H9 (cell line): ENCODE data around the gene IL15RA. TPM values are rescaled to one million over a fixed set of nuclear protein-coding genes. Genes with fewer than 3 reads are reported as not detected.

Source experiments
- DNase-seq: peaks from one replicate; pipeline ENCODE4 v3.0.0-alpha.2; 2017
- H2AFZ ChIP-seq: one replicate; pipeline ENCODE4 v1.6.1; 2013; ENCODE audit warnings: mild to moderate bottlenecking, low read length, control low read depth, moderate library complexity
- H2AK5ac ChIP-seq: 2 replicates; pipeline ENCODE4 v1.6.1; 2013; ENCODE audit warnings: low read length, control low read depth, mixed read lengths; ENCODE audit not compliant: insufficient read length
- H2BK120ac ChIP-seq: one replicate; pipeline ENCODE4 v1.6.1; 2013; ENCODE audit warnings: low read depth, mild to moderate bottlenecking, low read length, control low read depth, inconsistent platforms; ENCODE audit not compliant: poor library complexity, severe bottlenecking
- H2BK12ac ChIP-seq: 2 replicates; pipeline ENCODE4 v1.6.1; 2013; ENCODE audit warnings: low read length, control low read depth, mixed read lengths, low read depth; ENCODE audit not compliant: insufficient read length
- H2BK15ac ChIP-seq: 2 replicates; pipeline ENCODE4 v1.6.1; 2013; ENCODE audit warnings: low read depth, low read length, control low read depth
- H2BK20ac ChIP-seq: one replicate; pipeline ENCODE4 v1.6.1; 2013; ENCODE audit warnings: low read depth, mild to moderate bottlenecking, low read length, control low read depth, inconsistent platforms; ENCODE audit not compliant: poor library complexity, severe bottlenecking
- H2BK5ac ChIP-seq: 2 replicates; pipeline ENCODE4 v1.6.1; 2013; ENCODE audit warnings: low read length, control low read depth, mixed read lengths; ENCODE audit not compliant: insufficient read length
- H3K14ac ChIP-seq: 2 replicates; pipeline ENCODE4 v1.6.1; 2013; ENCODE audit warnings: low read length, control low read depth; ENCODE audit not compliant: insufficient read depth
- H3K18ac ChIP-seq: 2 replicates; pipeline ENCODE4 v1.6.1; 2013; ENCODE audit warnings: low read depth, mild to moderate bottlenecking, mixed read lengths, low read length, control low read depth; ENCODE audit not compliant: insufficient read length
- H3K23ac ChIP-seq: 2 replicates; pipeline ENCODE4 v1.6.1; 2013; ENCODE audit warnings: low read length, control low read depth, mixed read lengths, low read depth; ENCODE audit not compliant: insufficient read length
- H3K23me2 ChIP-seq: 2 replicates; pipeline ENCODE4 v1.6.1; 2013; ENCODE audit warnings: low read depth, mild to moderate bottlenecking, mixed read lengths, low read length, control low read depth; ENCODE audit not compliant: insufficient read length, poor library complexity, severe bottlenecking
- H3K27ac ChIP-seq: 2 replicates; pipeline ENCODE4 v1.5.1; 2013; ENCODE audit warnings: low read length, control low read depth, mixed read lengths, low read depth; ENCODE audit not compliant: insufficient read length
- H3K27me3 ChIP-seq: 2 replicates; pipeline ENCODE4 v1.6.1; 2013; ENCODE audit warnings: low read length, control low read depth, inconsistent platforms; ENCODE audit not compliant: insufficient read depth
- H3K4ac ChIP-seq: 2 replicates; pipeline ENCODE4 v1.6.1; 2013; ENCODE audit warnings: low read depth, mild to moderate bottlenecking, control low read depth, inconsistent platforms, low read length, moderate library complexity
- H3K4me1 ChIP-seq: 2 replicates; pipeline ENCODE4 v1.6.1; 2013; ENCODE audit warnings: low read length, control low read depth, inconsistent platforms; ENCODE audit not compliant: insufficient read depth
- H3K4me2 ChIP-seq: 2 replicates; pipeline ENCODE4 v1.6.1; 2013; ENCODE audit warnings: low read length, control low read depth, mixed read lengths; ENCODE audit not compliant: insufficient read length, insufficient read depth
- H3K56ac ChIP-seq: 2 replicates; pipeline ENCODE4 v1.6.1; 2013; ENCODE audit warnings: low read depth, mild to moderate bottlenecking, mixed read lengths, low read length, control low read depth; ENCODE audit not compliant: insufficient read length
- H3K79me1 ChIP-seq: 2 replicates; pipeline ENCODE4 v1.6.1; 2013; ENCODE audit warnings: low read depth, mild to moderate bottlenecking, moderate library complexity, low read length, control low read depth, inconsistent platforms; ENCODE audit not compliant: insufficient read depth, poor library complexity, severe bottlenecking
- H3K79me2 ChIP-seq: 2 replicates; pipeline ENCODE4 v1.6.1; 2013; ENCODE audit warnings: low read length, control low read depth, inconsistent platforms; ENCODE audit not compliant: insufficient read depth
- H3K9ac ChIP-seq: 2 replicates; pipeline ENCODE4 v1.6.1; 2013; ENCODE audit warnings: low read length, control low read depth, mixed read lengths; ENCODE audit not compliant: insufficient read length; ENCODE audit errors: extremely low read depth
- H3K9me3 ChIP-seq: one replicate; pipeline ENCODE4 v1.6.1; 2013; ENCODE audit warnings: low read depth, low read length, inconsistent platforms; ENCODE audit not compliant: control insufficient read depth
- H3T11ph ChIP-seq: one replicate; pipeline ENCODE4 v1.6.1; 2013; ENCODE audit warnings: mild to moderate bottlenecking, low read length, control low read depth, inconsistent platforms
- H4K20me1 ChIP-seq: one replicate; pipeline ENCODE4 v1.6.1; 2013; ENCODE audit not compliant: control insufficient read depth, insufficient read length, insufficient read depth
- H4K5ac ChIP-seq: 2 replicates; pipeline ENCODE4 v1.6.1; 2013; ENCODE audit warnings: low read depth, mild to moderate bottlenecking, mixed read lengths, low read length, control low read depth; ENCODE audit not compliant: insufficient read length
- H4K8ac ChIP-seq: replicated peaks from 2 replicates; pipeline ENCODE4 v1.6.1; 2013; ENCODE audit warnings: low read length, control low read depth, mixed read lengths, low read depth; ENCODE audit not compliant: insufficient read length
- H4K91ac ChIP-seq: 2 replicates; pipeline ENCODE4 v1.6.1; 2013; ENCODE audit warnings: low read depth, mild to moderate bottlenecking, moderate library complexity, mixed read lengths, low read length, control low read depth; ENCODE audit not compliant: insufficient read length
- H3K27ac Mint-ChIP-seq, 3 experiments: 2 replicates in 2 of 3; 3 replicates in 1 of 3; pipeline ENCODE4 v1.8.0; 2020 to 2021; ENCODE audit warnings: mixed read lengths in 3 of 3, mild to moderate bottlenecking in 1 of 3, moderate library complexity in 1 of 3
- H3K27me3 Mint-ChIP-seq: 2 replicates; pipeline ENCODE4 v1.8.0; 2021; ENCODE audit warnings: low read depth, mild to moderate bottlenecking, moderate library complexity, mixed read lengths
- H3K36me3 Mint-ChIP-seq, 3 experiments: 2 replicates in 2 of 3; 3 replicates in 1 of 3; pipeline ENCODE4 v1.8.0; 2020 to 2021; ENCODE audit warnings: low read depth in 3 of 3, mixed read lengths in 3 of 3; ENCODE audit not compliant: insufficient read depth in 1 of 3
- H3K4me1 Mint-ChIP-seq, 2 experiments: 2 replicates each; pipeline ENCODE4 v1.8.0; 2020; ENCODE audit warnings: mixed read lengths in 2 of 2
- H3K4me3 Mint-ChIP-seq, 2 experiments: 2 replicates in 1 of 2; 3 replicates in 1 of 2; pipeline ENCODE4 v1.8.0; 2020 to 2021; ENCODE audit warnings: mild to moderate bottlenecking in 2 of 2, mixed read lengths in 2 of 2, moderate library complexity in 1 of 2
- H3K9me3 Mint-ChIP-seq, 2 experiments: 2 replicates in 1 of 2; 3 replicates in 1 of 2; pipeline ENCODE4 v1.8.0; 2020; ENCODE audit warnings: mild to moderate bottlenecking in 2 of 2, mixed read lengths in 2 of 2, moderate library complexity in 1 of 2
- WGBS: extraction: QIAGEN DNeasy Blood & Tissue Kit; methylation state at CpG from one replicate; pipeline ENCODE4 v1.1.7; 2013; ENCODE audit warnings: missing lambda C conversion rate, low lambda C conversion rate, mixed read lengths; ENCODE audit not compliant: insufficient read length; ENCODE audit errors: extremely low coverage; 5-methylcytosine and 5-hydroxymethylcytosine counted together
- total RNA-seq: library from RNA; stranded (reverse); gene quantifications from 2 replicates; pipeline ENCODE4 v1.2.1, GENCODE V29; 2021
- TF ChIP-seq, protein P1 (sequence below): fragments of 200-600 bp; sonication (generic); conservative IDR thresholded peaks from 3 replicates; pipeline ENCODE4 v1.8.0; 2021; ENCODE audit warnings: antibody characterized with exemption, mild to moderate bottlenecking

The IL15RA gene
- total RNA-seq, 1 experiment from 2014 or later: 0.31 TPM

GRCh38 chr10:5951721-5952407, 25.5 kb downstream of the IL15RA start:
- Histone ChIP-seq H3T11ph (no peak overlapping the region), H3K9me3 (no peaks in the 10 kb centered on the region), H2BK15ac (no peak overlapping the region), H3K27me3 (no peaks in the 10 kb centered on the region), H3K23ac (no peak overlapping the region), H3K18ac (no peak overlapping the region), H4K91ac (no peak overlapping the region), H3K56ac (no peak overlapping the region), H3K14ac (no peak overlapping the region), H2BK20ac (no peak overlapping the region), H3K4me1 (peaks cover 1% of the 10 kb centered on the region; the same call in 1 of the 2 replicates), H3K4ac (no peak overlapping the region), H3K79me2 (no peaks in the 10 kb centered on the region), H4K5ac (no peak overlapping the region), H2BK12ac (no peak overlapping the region), H3K9ac (no peak overlapping the region), H2AK5ac (no peak overlapping the region), H2BK5ac (no peak overlapping the region), H4K8ac (no peak overlapping the region), H3K23me2 (no peaks in the 10 kb centered on the region), H4K20me1 (no peaks in the 10 kb centered on the region), H3K4me2 (no peak overlapping the region), H3K27ac (no peak overlapping the region), H2AFZ (no peak overlapping the region), H2BK120ac (no peak overlapping the region), H3K79me1 (no peaks in the 10 kb centered on the region)
- Mint-ChIP-seq H3K36me3 (no peaks in the 10 kb centered on the region), H3K4me3 (no peak overlapping the region), H3K27ac (no peak overlapping the region), H3K27me3 (peaks cover 4% of the 10 kb centered on the region), H3K4me1 (peaks cover 14 to 17% of the 10 kb centered on the region in 2 experiments), H3K9me3 (no peaks in the 10 kb centered on the region; a peak in 1 of 5 replicates)
- TF ChIP-seq, protein P1, sequence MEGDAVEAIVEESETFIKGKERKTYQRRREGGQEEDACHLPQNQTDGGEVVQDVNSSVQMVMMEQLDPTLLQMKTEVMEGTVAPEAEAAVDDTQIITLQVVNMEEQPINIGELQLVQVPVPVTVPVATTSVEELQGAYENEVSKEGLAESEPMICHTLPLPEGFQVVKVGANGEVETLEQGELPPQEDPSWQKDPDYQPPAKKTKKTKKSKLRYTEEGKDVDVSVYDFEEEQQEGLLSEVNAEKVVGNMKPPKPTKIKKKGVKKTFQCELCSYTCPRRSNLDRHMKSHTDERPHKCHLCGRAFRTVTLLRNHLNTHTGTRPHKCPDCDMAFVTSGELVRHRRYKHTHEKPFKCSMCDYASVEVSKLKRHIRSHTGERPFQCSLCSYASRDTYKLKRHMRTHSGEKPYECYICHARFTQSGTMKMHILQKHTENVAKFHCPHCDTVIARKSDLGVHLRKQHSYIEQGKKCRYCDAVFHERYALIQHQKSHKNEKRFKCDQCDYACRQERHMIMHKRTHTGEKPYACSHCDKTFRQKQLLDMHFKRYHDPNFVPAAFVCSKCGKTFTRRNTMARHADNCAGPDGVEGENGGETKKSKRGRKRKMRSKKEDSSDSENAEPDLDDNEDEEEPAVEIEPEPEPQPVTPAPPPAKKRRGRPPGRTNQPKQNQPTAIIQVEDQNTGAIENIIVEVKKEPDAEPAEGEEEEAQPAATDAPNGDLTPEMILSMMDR: no peak
- WGBS: no CpG with 5 or more reads among the region's 6 CpGs
- no peak for DNase-seq
